Memory B cell (primary cell): Measurements from ENCODE around the gene PATL1.
"Not testable (repeated sequence)": the region's sequence is repeated elsewhere in the genome, so short reads cannot be mapped to it uniquely, and the experiment has no call there.

Source experiments
- ATAC-seq: fragments of 150-1000 bp; cut with Tn5 transposase; 2 replicates; pipeline ENCODE4 v1.10.0; 2021; ENCODE audit warnings: low read depth, mild to moderate bottlenecking, moderate library complexity
- DNase-seq, 2 donors: peaks; one replicate each; pipeline ENCODE4 v3.0.0; 2022; ENCODE audit warnings: low spot score in 2 of 2
- H3K27ac Mint-ChIP-seq: one replicate; pipeline ENCODE4 v1.8.0; 2022; ENCODE audit warnings: mild to moderate bottlenecking, moderate library complexity, mixed read lengths
- H3K27me3 Mint-ChIP-seq: one replicate; pipeline ENCODE4 v1.8.0; 2022; ENCODE audit warnings: mixed read lengths
- H3K36me3 Mint-ChIP-seq: one replicate; pipeline ENCODE4 v1.8.0; 2022; ENCODE audit warnings: mild to moderate bottlenecking, mixed read lengths
- H3K4me1 Mint-ChIP-seq: one replicate; pipeline ENCODE4 v1.8.0; 2022; ENCODE audit warnings: mixed read lengths
- H3K4me3 Mint-ChIP-seq: one replicate; pipeline ENCODE4 v1.8.0; 2022; ENCODE audit warnings: mild to moderate bottlenecking, moderate library complexity, mixed read lengths
- H3K9me3 Mint-ChIP-seq: one replicate; pipeline ENCODE4 v1.8.0; 2022; ENCODE audit warnings: mixed read lengths

The PATL1 gene

DNA sequence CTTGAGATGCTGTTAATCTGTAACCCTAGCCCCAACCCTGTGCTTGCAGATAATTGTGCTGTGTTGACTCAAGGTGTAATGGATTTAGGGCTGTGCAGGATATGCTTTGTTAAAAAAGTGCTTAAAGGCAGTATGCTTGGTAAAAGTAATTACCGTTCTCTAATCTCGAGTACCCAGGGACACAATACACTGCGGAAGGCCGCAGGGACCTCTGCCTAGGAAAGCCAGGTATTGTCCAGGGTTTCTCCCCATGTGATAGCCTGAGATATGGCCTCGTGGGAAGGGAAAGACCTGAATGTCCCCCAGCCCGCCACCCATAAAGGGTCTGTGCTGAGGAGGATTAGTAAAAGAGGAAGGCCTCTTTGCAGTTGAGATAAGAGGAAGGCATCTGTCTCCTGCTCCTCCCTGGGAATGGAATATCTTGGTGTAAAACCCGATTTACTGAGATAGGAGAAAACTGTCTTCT is 12.5 kb upstream of the PATL1 start:
- H3K27me3 Mint-ChIP-seq, result peaks cover 11% of the 10 kb centered on the region
- not testable (repeated sequence) for H3K4me3 Mint-ChIP-seq, H3K9me3 Mint-ChIP-seq, H3K4me1 Mint-ChIP-seq, H3K27ac Mint-ChIP-seq, H3K36me3 Mint-ChIP-seq, ATAC-seq, DNase-seq

DNA sequence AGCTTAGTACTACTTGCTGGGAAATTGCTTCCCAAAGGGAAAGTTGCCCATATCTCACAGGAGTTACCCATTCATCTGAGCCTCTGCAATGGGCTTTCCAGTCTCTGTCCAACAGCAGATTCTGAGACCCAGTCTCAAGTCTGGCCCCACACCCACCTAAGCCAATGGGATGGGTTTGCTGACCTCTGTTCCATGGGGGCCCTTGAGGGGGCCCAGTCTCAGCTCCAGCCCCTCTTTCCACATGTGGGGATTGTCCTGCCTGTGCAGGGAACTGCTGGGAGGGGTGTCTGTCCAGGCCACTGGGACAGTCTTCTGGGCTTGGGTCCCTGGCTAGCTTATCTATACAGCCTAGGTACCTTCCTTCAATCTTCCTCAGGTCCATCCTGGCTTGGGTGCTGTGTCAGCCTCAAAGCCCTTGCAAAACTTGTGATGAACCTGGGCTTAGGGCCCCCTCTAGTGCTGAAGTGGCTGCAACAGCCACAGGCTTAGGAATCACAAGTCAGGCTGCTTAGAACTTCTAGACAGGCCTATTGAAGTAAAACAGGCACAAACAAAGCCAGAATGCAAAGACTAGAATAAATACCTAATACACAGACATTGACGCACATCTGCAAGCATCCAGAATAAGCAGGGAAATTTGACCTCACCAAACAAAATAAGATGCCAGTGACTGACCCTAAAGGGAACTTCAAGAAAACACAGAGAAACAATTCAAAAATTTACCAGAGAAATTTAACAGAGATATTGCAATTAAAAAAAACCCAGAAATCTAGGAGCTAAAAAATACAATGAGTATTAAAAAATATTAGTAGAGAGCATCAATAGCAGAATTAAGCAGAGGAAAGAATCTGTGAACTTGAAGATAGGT is 11.7 kb upstream of the PATL1 start:
- peaks cover 3% of the 10 kb centered on the region for H3K9me3 Mint-ChIP-seq
- ATAC-seq, result peak; percentile 89
- H3K36me3 Mint-ChIP-seq, result no peaks in the 10 kb centered on the region
- H3K27me3 Mint-ChIP-seq, result peaks cover 9% of the 10 kb centered on the region
- no peaks in the 10 kb centered on the region for H3K4me1 Mint-ChIP-seq
- peak; percentile 32 to 34 for DNase-seq
- H3K4me3 Mint-ChIP-seq, result no peak overlapping the region
- H3K27ac Mint-ChIP-seq, result no peak overlapping the region

DNA sequence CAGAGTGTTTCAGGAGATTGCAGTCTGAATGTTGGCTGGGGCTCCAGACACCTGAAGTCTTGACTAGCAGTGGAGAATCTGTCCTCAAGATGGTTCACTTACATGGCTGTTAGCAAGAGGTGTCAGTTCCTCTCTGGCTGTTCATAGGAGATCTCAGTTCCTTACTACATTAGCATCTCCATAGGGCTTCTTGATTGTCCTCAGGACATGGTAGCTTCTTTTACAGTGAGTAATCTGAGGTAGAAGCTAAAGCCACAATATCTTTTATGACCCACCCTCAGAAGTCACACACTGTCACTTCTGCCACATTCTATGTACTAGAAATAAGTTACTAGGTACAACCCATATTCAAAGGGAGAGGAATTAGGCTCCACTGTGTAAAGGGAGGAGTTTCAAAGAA is 10.5 kb upstream of the PATL1 start:
- no peaks in the 10 kb centered on the region for H3K4me1 Mint-ChIP-seq
- no peak for DNase-seq
- H3K36me3 Mint-ChIP-seq, result no peaks in the 10 kb centered on the region
- H3K9me3 Mint-ChIP-seq, result peaks cover 2% of the 10 kb centered on the region
- H3K4me3 Mint-ChIP-seq, result no peak overlapping the region
- no peak overlapping the region for H3K27ac Mint-ChIP-seq
- no peak for ATAC-seq
- peaks cover 7% of the 10 kb centered on the region for H3K27me3 Mint-ChIP-seq

DNA sequence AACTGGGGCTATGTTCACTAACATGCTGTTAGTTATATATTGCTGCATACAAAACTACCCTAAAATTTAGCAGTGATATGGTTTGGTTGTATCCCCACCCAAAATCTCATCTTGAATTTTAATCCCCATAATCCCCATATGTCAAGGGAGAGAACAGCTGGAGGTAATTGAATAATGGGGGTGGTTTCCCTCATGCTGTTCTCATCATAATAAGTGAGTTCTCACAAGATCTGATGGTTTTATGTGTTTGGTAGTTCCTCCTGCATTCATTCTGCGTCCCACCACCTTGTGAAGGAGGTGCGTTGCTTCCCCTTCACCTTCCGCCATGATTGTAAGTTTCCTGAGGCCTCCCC is 10.0 kb upstream of the PATL1 start:
- Mint-ChIP-seq H3K4me3 (no peak overlapping the region), H3K27me3 (peaks cover 5% of the 10 kb centered on the region), H3K9me3 (no peaks in the 10 kb centered on the region), H3K36me3 (no peaks in the 10 kb centered on the region), H3K4me1 (no peaks in the 10 kb centered on the region), H3K27ac (no peak overlapping the region)
- ATAC-seq (no peak), DNase-seq (no peak)

- H3K9me3 Mint-ChIP-seq, result no peaks in the 10 kb centered on the region
- no peaks in the 10 kb centered on the region for H3K4me1 Mint-ChIP-seq
- DNase-seq (no peak), ATAC-seq (no peak)
- H3K36me3 Mint-ChIP-seq, result no peaks in the 10 kb centered on the region
- no peak overlapping the region for H3K27ac Mint-ChIP-seq
- H3K27me3 Mint-ChIP-seq, result peaks cover 5% of the 10 kb centered on the region
- H3K4me3 Mint-ChIP-seq, result no peak overlapping the region
These were observed 9.4 kb upstream of the PATL1 start for GRCh38 chr11:59678118-59678812.

DNA sequence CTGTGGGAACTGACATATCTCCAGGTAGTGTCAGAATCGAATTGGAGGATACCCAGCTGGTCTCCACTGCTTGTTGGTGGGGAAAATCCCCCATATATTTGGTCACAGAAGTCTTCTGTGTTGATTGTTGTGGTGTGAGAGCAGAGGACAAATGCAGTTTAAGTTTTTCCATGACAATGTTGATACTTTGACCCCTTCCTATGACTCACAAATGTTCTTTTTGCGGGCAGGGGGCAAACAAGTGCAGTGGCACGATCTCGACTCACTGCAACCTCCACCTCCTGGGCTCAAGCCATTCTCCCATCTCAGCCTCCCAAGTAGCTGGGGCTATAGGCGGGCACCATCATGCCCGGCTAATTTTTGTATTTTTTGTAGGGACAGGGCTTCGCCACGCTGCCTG is 7.4 kb upstream of the PATL1 start:
- H3K36me3 Mint-ChIP-seq, result no peaks in the 10 kb centered on the region
- DNase-seq (no peak), ATAC-seq (no peak)
- peaks cover 3% of the 10 kb centered on the region for H3K27me3 Mint-ChIP-seq
- H3K4me1 Mint-ChIP-seq, result no peaks in the 10 kb centered on the region
- no peaks in the 10 kb centered on the region for H3K9me3 Mint-ChIP-seq
- no peak overlapping the region for H3K27ac Mint-ChIP-seq
- no peak overlapping the region for H3K4me3 Mint-ChIP-seq

GRCh38 chr11:59674291-59674690 is 5.5 kb upstream of the PATL1 start:
- H3K4me1 Mint-ChIP-seq, result peaks cover 6% of the 10 kb centered on the region
- H3K27me3 Mint-ChIP-seq, result no peaks in the 10 kb centered on the region
- no peaks in the 10 kb centered on the region for H3K36me3 Mint-ChIP-seq
- no peak overlapping the region for H3K27ac Mint-ChIP-seq
- H3K4me3 Mint-ChIP-seq, result no peak overlapping the region
- ATAC-seq, result no peak
- no peak for DNase-seq
- no peaks in the 10 kb centered on the region for H3K9me3 Mint-ChIP-seq

GRCh38 chr11:59673291-59673690 is 4.5 kb upstream of the PATL1 start:
- Mint-ChIP-seq H3K4me3 (no peak overlapping the region), H3K27me3 (peaks cover under 1% of the 10 kb centered on the region), H3K4me1 (peaks cover 7% of the 10 kb centered on the region), H3K27ac (no peak overlapping the region), H3K9me3 (no peaks in the 10 kb centered on the region), H3K36me3 (no peaks in the 10 kb centered on the region)
- ATAC-seq, result no peak
- DNase-seq, result no peak

GRCh38 chr11:59671471-59671870 is 2.6 kb upstream of the PATL1 start:
- peaks cover 5% of the 10 kb centered on the region for H3K36me3 Mint-ChIP-seq
- H3K27ac Mint-ChIP-seq, result no peak overlapping the region
- no peak for DNase-seq

DNA sequence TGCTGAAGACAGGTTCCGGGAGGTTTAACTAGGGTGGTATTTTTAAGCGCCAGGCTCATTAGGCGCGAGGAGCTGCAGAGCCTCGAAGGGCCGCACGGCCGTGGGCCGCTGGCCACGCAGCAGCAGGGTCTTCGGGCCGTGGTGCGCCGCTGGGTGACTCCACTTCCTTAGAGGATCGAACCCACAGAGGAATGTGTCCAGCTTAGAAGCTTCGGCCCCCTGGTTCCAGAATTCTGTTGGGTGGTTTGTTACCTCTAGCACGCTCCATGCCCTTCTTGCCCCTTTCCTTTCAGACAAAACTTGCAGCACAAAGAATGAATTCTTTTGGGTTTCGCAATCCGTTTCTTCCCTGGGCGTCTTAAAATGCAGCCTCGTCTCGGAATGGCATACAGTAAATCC is 773 bp upstream of the PATL1 start:
- Mint-ChIP-seq H3K4me1 (peaks cover 30% of the 10 kb centered on the region), H3K4me3 (peak overlapping the region; percentile 99)
- no peak for DNase-seq

More at GRCh38 chr11:59671471-59671870, 2.6 kb upstream of the PATL1 start:
- no peak for ATAC-seq
- Mint-ChIP-seq H3K9me3 (no peaks in the 10 kb centered on the region), H3K4me3 (no peak overlapping the region), H3K27me3 (peaks cover 2% of the 10 kb centered on the region), H3K4me1 (peaks cover 24% of the 10 kb centered on the region)

GRCh38 chr11:59668188-59668949 is 468 bp downstream of the PATL1 start:
- ATAC-seq (peak; percentile 48), DNase-seq (peak; percentile 54 to 57)
- Mint-ChIP-seq H3K36me3 (peaks cover 17% of the 10 kb centered on the region), H3K27me3 (peaks cover 2% of the 10 kb centered on the region), H3K4me1 (peaks cover 30% of the 10 kb centered on the region), H3K4me3 (peak overlapping the region; percentile 92), H3K27ac (peak overlapping the region; percentile 100), H3K9me3 (no peaks in the 10 kb centered on the region)

More for the DNA sequence above, 773 bp upstream of the PATL1 start:
- H3K27ac Mint-ChIP-seq, result peak overlapping the region; percentile 100
- ATAC-seq, result no peak
- H3K36me3 Mint-ChIP-seq, result peaks cover 15% of the 10 kb centered on the region
- peaks cover 2% of the 10 kb centered on the region for H3K27me3 Mint-ChIP-seq
- H3K9me3 Mint-ChIP-seq, result no peaks in the 10 kb centered on the region

DNA sequence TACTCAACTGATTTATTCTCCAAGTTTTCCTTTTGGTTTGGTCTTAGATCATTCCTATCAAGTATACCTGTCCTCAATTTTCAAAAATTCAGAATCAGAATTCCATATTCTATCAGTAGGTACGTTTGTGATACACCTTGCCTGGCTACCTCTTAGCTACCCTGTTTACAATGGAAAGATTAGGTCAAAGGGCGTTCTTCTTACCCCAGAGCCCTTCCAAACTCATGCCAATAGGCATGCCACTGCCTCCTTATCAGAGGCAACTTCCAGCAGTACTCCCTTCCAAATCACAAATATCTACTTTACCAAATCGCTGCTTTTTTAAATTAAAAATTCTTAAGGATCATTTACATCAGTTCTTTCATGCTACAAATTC is 1.0 kb downstream of the PATL1 start:
- H3K27me3 Mint-ChIP-seq, result peaks cover 2% of the 10 kb centered on the region
- no peak for ATAC-seq
- peak overlapping the region; percentile 100 for H3K27ac Mint-ChIP-seq
- no peaks in the 10 kb centered on the region for H3K9me3 Mint-ChIP-seq
- peaks cover 30% of the 10 kb centered on the region for H3K4me1 Mint-ChIP-seq
- peak overlapping the region; percentile 92 for H3K4me3 Mint-ChIP-seq
- no peak for DNase-seq
- peaks cover 17% of the 10 kb centered on the region for H3K36me3 Mint-ChIP-seq

DNA sequence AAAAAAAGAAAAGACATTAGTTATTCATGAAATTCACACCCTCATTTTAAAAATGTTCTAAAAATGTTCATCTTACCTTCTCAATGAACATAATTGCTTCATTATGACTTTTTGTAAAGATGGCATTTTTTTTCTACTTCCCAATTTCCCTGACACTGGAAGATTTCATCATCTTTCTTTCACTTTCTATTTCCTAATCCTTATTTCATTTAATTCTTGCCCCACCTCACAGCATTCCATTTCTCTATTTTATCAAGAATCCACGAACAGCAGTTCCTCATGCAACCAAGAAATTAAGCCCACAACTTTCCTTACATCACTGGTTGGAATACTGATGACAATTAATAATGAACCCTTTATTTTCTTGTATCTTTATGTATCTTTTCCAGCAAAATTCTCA is 1.9 kb downstream of the PATL1 start:
- peaks cover 17% of the 10 kb centered on the region for H3K36me3 Mint-ChIP-seq
- ATAC-seq (no peak), DNase-seq (no peak)
- H3K27ac Mint-ChIP-seq, result peak overlapping the region; percentile 100
- H3K4me1 Mint-ChIP-seq, result peaks cover 30% of the 10 kb centered on the region
- H3K27me3 Mint-ChIP-seq, result peaks cover 2% of the 10 kb centered on the region
- H3K9me3 Mint-ChIP-seq, result no peaks in the 10 kb centered on the region
- H3K4me3 Mint-ChIP-seq, result no peak overlapping the region

DNA sequence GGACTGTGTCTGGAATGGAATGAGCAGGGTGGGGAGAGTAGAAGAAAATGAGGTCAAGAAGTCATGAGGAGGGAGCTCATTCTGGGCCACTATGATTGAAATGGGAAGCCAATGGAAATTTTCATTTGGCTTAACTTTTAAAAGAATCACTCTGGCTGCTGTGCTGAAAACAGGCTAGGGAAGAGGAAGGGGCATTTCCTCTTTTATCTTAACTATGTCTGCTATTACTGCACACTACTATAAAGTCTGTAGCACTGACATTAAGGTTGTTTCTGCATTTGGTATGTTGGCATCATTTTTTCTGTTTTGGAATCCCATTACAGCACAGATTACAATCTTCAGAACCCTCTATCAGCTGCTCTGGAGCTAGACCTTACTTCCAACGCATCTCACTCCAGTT is 8.2 kb downstream of the PATL1 start:
- no peak for DNase-seq
- peak; percentile 80 for ATAC-seq

More for the DNA sequence above, 8.2 kb downstream of the PATL1 start:
- H3K4me3 Mint-ChIP-seq, result peak overlapping the region; percentile 66
- peaks cover 30% of the 10 kb centered on the region for H3K36me3 Mint-ChIP-seq
- H3K27ac Mint-ChIP-seq, result peak overlapping the region; percentile 35
- H3K27me3 Mint-ChIP-seq, result no peaks in the 10 kb centered on the region
- no peaks in the 10 kb centered on the region for H3K9me3 Mint-ChIP-seq
- peaks cover 14% of the 10 kb centered on the region for H3K4me1 Mint-ChIP-seq
